ENCODE data around the gene DNAI1. TPM values are rescaled to one million over a fixed set of nuclear protein-coding genes. Genes with fewer than 3 reads are reported as not detected.
A peak's percentile ranks its signal among the peaks of the same experiment; 100 is the strongest.
"Not testable (repeated sequence)": the region's sequence is repeated elsewhere in the genome, so short reads cannot be mapped to it uniquely, and the experiment has no call there.

DNAI1 gene
- total and polyA plus RNA-seq, 3 experiments from 2014 or later = not detected

DNA sequence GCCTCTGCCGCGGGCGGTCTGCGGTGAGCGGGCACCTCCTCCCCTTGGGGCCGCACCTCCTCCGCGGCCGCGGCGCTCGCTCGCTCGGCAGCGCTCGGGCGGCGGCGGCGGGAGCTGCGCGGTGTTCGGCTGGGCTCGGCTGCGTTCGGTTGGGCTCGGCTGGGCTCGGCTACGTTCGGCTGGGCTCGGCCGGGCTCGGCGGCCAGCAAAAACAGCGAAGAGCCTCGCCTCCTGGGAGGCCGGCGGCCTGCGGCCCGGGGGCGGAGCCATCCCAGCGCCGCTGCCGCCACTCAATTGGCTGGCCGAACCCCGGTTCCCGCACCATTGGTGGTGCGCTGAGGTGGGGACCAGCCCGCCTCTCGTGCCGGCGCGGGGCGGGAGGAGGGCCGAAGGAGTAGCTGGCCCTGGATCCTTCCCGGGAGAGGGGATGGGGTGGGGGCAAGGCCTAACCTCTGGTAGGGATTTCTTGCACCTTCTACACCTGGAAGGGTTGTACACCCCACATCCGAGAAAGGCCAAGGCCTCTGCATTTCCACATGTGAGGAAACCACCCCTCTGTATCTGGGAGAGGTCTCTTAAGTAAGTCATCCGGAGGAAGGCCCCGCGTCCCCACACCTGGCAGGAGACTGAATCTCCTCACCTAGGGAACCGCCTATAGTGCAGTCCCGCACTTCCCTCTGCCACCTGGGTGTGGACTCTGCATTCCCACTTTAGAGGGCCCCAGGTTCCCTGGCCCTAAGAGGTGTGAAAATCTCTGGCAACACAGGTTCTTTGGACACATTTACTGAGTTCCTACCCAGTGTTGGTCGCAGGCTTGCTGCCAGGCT is 64.6 kb downstream of the DNAI1 start, which contains the start of gene ENHO:
TSS of gene ENHO (minus strand) at position 20 of the 827 bp plus-strand sequence. CDS start 1,295 bp downstream, outside the sequence.
- no peaks in the 10 kb centered on the region for H3K36me3 ChIP-seq (ENCODE audit: insufficient read depth, low read length)
- CTCF ChIA-PET = interaction anchor here (1.3 to 1.6 kb wide), 3 partner anchors 21 to 80 kb away, joined by 4 to 5 read pairs (median 4); no protein-coding TSS in a partner anchor
- peak; percentile 84 to 92 (median 89) for DNase-seq
- peaks cover 8% of the 10 kb centered on the region for H3K4me1 ChIP-seq (ENCODE audit: insufficient read depth, low read length)
- Mint-ChIP-seq H3K27me3 (peaks cover 5 to 9% of the 10 kb centered on the region in 2 donors), H3K4me3 (peak within 1 kb of the TSS; percentile 72 to 89 (median 80)), H3K36me3 (no peaks in the 10 kb centered on the region), H3K4me1 (peaks cover 4 to 14% (median 13%) of the 10 kb centered on the region in 3 donors), H3K9me3 (no peaks in the 10 kb centered on the region), H3K27ac (peak within 1 kb of the TSS in 6 of 8 donors; percentile 4 to 90 (median 76))
- no peaks in the 10 kb centered on the region for H3K27me3 ChIP-seq (ENCODE audit: insufficient read depth, low read length, poor library complexity, severe bottlenecking)
- no peaks in the 10 kb centered on the region for H3K9me3 ChIP-seq (ENCODE audit: low read length)
- POLR2A ChIA-PET = no interaction called here
- peak within 1 kb of the TSS; percentile 56 for H3K4me3 ChIP-seq (ENCODE audit: low read length)
- H3K27ac ChIP-seq (ENCODE audit: low read depth, low read length) = no peak within 1 kb of the TSS

DNA sequence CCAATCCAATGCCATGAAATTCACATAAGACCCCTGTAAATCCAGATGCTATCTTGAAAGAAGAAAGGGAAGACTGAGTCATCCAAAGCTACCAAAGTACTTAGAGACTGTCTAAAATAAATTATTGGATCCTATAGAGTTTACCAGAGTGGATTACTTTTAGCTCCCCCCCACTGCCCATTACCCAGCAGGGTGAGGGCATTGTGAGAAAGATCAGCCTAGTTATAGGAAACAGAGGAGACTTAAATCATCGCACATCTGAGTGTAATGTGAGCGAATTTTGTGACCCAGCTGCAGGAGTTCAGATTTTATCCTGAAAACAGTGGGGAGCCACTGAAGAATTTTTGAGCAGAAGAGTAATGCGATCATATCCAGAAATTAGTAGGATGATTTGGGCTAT is 65.7 kb downstream of the DNAI1 start:
- H3K9me3 ChIP-seq (ENCODE audit: low read length) = no peaks in the 10 kb centered on the region
- peak overlapping the region in 2 of 8 donors; percentile 4 to 51 for H3K27ac Mint-ChIP-seq
- H3K36me3 ChIP-seq (ENCODE audit: insufficient read depth, low read length) = no peaks in the 10 kb centered on the region
- no peaks in the 10 kb centered on the region for H3K27me3 ChIP-seq (ENCODE audit: insufficient read depth, low read length, poor library complexity, severe bottlenecking)
- peak overlapping the region in 2 of 7 donors; percentile 6 to 65 for H3K4me3 Mint-ChIP-seq
- peaks cover 8% of the 10 kb centered on the region for H3K4me1 ChIP-seq (ENCODE audit: insufficient read depth, low read length)
- ChIA-PET POLR2A (interaction anchor here (0.5 kb wide), 1 partner anchor 352 kb away, joined by 4 read pairs; no protein-coding TSS in a partner anchor), CTCF (interaction anchor here (0.9 to 1.6 kb wide), 3 partner anchors 23 to 79 kb away, joined by 4 read pairs; no protein-coding TSS in a partner anchor)
- peaks cover 5 to 10% of the 10 kb centered on the region in 2 donors for H3K27me3 Mint-ChIP-seq
- no peaks in the 10 kb centered on the region for H3K36me3 Mint-ChIP-seq
- H3K27ac ChIP-seq (ENCODE audit: low read depth, low read length) = no peak overlapping the region
- DNase-seq = no peak
- H3K4me1 Mint-ChIP-seq = peaks cover 4 to 14% (median 13%) of the 10 kb centered on the region in 3 donors
- H3K9me3 Mint-ChIP-seq = no peaks in the 10 kb centered on the region
- no peak overlapping the region for H3K4me3 ChIP-seq (ENCODE audit: low read length)

DNA sequence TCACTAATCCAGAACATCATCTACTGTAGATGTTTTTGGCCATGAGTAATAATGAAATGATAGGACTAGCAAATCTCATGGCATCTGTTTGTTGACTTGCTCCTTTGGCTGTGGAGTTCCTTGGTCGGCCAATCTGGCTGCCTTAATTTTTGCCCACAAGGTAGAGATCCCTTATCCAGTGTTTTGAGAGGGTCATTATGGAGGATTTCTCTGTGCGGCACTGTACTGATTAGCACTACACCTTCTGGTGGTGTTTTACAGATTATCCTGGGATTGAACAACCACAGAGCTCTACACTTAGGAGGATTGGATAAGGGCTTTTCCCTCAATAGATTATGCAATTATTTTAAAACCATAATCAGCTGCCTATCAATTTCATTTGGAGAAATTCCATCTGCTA is 67.4 kb downstream of the DNAI1 start:
- Histone ChIP-seq H3K27ac (ENCODE audit: low read depth, low read length) (no peak overlapping the region), H3K9me3 (ENCODE audit: low read length) (no peaks in the 10 kb centered on the region), H3K4me3 (ENCODE audit: low read length) (no peak overlapping the region), H3K4me1 (ENCODE audit: insufficient read depth, low read length) (peaks cover 8% of the 10 kb centered on the region), H3K27me3 (ENCODE audit: insufficient read depth, low read length, poor library complexity, severe bottlenecking) (no peaks in the 10 kb centered on the region), H3K36me3 (ENCODE audit: insufficient read depth, low read length) (no peaks in the 10 kb centered on the region)
- Mint-ChIP-seq H3K4me1 (peaks cover 4 to 14% (median 13%) of the 10 kb centered on the region in 3 donors), H3K4me3 (no peak overlapping the region), H3K9me3 (no peaks in the 10 kb centered on the region), H3K27me3 (peaks cover 11 to 23% of the 10 kb centered on the region in 2 donors), H3K36me3 (no peaks in the 10 kb centered on the region), H3K27ac (peak overlapping the region in 1 of 8 donors; percentile 0)
- POLR2A ChIA-PET = no interaction called here
- CTCF ChIA-PET = no interaction called here
- no peak for DNase-seq

- CTCF ChIA-PET; H3K4me3 ChIP-seq (ENCODE audit: low read length); H3K4me1 Mint-ChIP-seq; H3K27ac ChIP-seq (ENCODE audit: low read depth, low read length); H3K9me3 ChIP-seq (ENCODE audit: low read length); H3K4me3 Mint-ChIP-seq; POLR2A ChIA-PET; H3K4me1 ChIP-seq (ENCODE audit: insufficient read depth, low read length); H3K27me3 ChIP-seq (ENCODE audit: insufficient read depth, low read length, poor library complexity, severe bottlenecking); DNase-seq; H3K36me3 ChIP-seq (ENCODE audit: insufficient read depth, low read length); H3K9me3 Mint-ChIP-seq; H3K36me3 Mint-ChIP-seq; H3K27ac Mint-ChIP-seq: not testable (repeated sequence)
- peaks cover 22 to 61% of the 10 kb centered on the region in 2 donors for H3K27me3 Mint-ChIP-seq
Observed at GRCh38 chr9:34532041-34532440, 73.4 kb downstream of the DNAI1 start.

- Histone ChIP-seq H3K27ac (ENCODE audit: low read depth, low read length) (no peak overlapping the region), H3K4me3 (ENCODE audit: low read length) (no peak overlapping the region), H3K9me3 (ENCODE audit: low read length) (no peaks in the 10 kb centered on the region), H3K27me3 (ENCODE audit: insufficient read depth, low read length, poor library complexity, severe bottlenecking) (peaks cover 5% of the 10 kb centered on the region), H3K36me3 (ENCODE audit: insufficient read depth, low read length) (no peaks in the 10 kb centered on the region), H3K4me1 (ENCODE audit: insufficient read depth, low read length) (no peaks in the 10 kb centered on the region)
- DNase-seq = no peak
- Mint-ChIP-seq H3K9me3 (peaks cover 0 to 2% (median 0%) of the 10 kb centered on the region in 5 donors), H3K36me3 (peaks cover 0 to 3% (median 0%) of the 10 kb centered on the region in 3 donors), H3K27me3 (peaks cover 21 to 51% of the 10 kb centered on the region in 2 donors), H3K4me3 (no peak overlapping the region), H3K27ac (no peak overlapping the region), H3K4me1 (no peaks in the 10 kb centered on the region)
- CTCF ChIA-PET = no interaction called here
- POLR2A ChIA-PET = no interaction called here
Observed at GRCh38 chr9:34536685-34537084, 78.1 kb downstream of the DNAI1 start.

DNA sequence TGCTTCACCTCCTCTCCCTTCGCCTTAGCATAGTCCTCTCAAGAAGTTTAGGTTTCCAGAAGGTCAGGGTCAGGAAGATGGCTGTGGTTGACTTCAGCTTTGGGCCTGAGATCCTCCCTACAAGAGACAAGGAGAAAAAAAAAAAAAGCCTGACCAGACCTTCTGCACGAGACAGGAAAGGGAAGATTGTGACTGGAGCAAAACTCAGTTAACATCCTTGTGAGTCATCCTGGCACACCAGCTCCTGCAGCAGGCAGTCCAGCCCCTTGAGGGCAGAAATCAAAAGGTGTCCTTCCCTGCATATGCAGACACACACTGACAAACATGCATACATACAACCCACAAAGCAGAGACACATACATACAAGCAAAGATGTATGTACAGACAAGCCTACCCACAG is 82.2 kb downstream of the DNAI1 start:
- no peaks in the 10 kb centered on the region for H3K4me1 ChIP-seq (ENCODE audit: insufficient read depth, low read length)
- H3K27me3 ChIP-seq (ENCODE audit: insufficient read depth, low read length, poor library complexity, severe bottlenecking) = no peaks in the 10 kb centered on the region
- Mint-ChIP-seq H3K4me3 (no peak overlapping the region), H3K4me1 (no peaks in the 10 kb centered on the region), H3K9me3 (no peaks in the 10 kb centered on the region), H3K36me3 (peaks cover 0 to 3% (median 0%) of the 10 kb centered on the region in 3 donors), H3K27ac (peak overlapping the region in 1 of 8 donors; percentile 39), H3K27me3 (peaks cover 14 to 24% of the 10 kb centered on the region in 2 donors)
- ChIA-PET CTCF (no interaction called here), POLR2A (no interaction called here)
- no peak for DNase-seq
- H3K9me3 ChIP-seq (ENCODE audit: low read length) = no peaks in the 10 kb centered on the region
- H3K36me3 ChIP-seq (ENCODE audit: insufficient read depth, low read length) = no peaks in the 10 kb centered on the region
- H3K4me3 ChIP-seq (ENCODE audit: low read length) = no peak overlapping the region
- H3K27ac ChIP-seq (ENCODE audit: low read depth, low read length) = no peak overlapping the region

DNA sequence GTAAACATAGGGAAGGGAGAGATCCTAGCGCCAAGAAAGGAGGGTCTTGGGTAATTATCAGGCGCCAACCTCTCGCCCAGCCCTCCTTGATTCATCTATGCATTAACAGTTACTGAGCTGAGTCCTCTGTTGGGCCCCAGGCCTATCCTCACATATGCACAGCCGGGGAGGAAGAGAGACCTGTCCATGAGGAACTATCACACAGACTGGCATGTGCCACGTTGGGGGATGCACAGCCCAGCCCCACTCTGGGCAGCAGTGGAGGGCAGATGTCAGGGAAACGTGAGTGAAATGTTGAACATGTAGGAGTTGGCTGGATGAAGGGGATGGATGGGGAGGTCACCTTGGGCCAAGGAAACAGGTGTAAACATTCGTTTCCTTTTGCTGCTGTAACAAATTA is 82.9 kb downstream of the DNAI1 start:
- no peaks in the 10 kb centered on the region for H3K4me1 Mint-ChIP-seq
- POLR2A ChIA-PET = no interaction called here
- Histone ChIP-seq H3K27me3 (ENCODE audit: insufficient read depth, low read length, poor library complexity, severe bottlenecking) (no peaks in the 10 kb centered on the region), H3K36me3 (ENCODE audit: insufficient read depth, low read length) (no peaks in the 10 kb centered on the region), H3K9me3 (ENCODE audit: low read length) (no peaks in the 10 kb centered on the region), H3K4me3 (ENCODE audit: low read length) (no peak overlapping the region), H3K27ac (ENCODE audit: low read depth, low read length) (no peak overlapping the region), H3K4me1 (ENCODE audit: insufficient read depth, low read length) (no peaks in the 10 kb centered on the region)
- CTCF ChIA-PET = no interaction called here
- H3K4me3 Mint-ChIP-seq = no peak overlapping the region
- H3K27me3 Mint-ChIP-seq = peaks cover 14 to 23% of the 10 kb centered on the region in 2 donors
- H3K36me3 Mint-ChIP-seq = peaks cover 0 to 3% (median 0%) of the 10 kb centered on the region in 3 donors
- no peak overlapping the region for H3K27ac Mint-ChIP-seq
- DNase-seq = no peak
- H3K9me3 Mint-ChIP-seq = no peaks in the 10 kb centered on the region

- ChIA-PET POLR2A (no interaction called here), CTCF (no interaction called here)
- Mint-ChIP-seq H3K27ac (no peak overlapping the region), H3K27me3 (peaks cover 11 to 21% of the 10 kb centered on the region in 2 donors), H3K36me3 (peaks cover 0 to under 1% (median 0%) of the 10 kb centered on the region in 3 donors), H3K9me3 (no peaks in the 10 kb centered on the region), H3K4me3 (no peak overlapping the region), H3K4me1 (no peaks in the 10 kb centered on the region)
- H3K27ac ChIP-seq (ENCODE audit: low read depth, low read length) = no peak overlapping the region
- no peaks in the 10 kb centered on the region for H3K9me3 ChIP-seq (ENCODE audit: low read length)
- H3K36me3 ChIP-seq (ENCODE audit: insufficient read depth, low read length) = no peaks in the 10 kb centered on the region
- no peaks in the 10 kb centered on the region for H3K27me3 ChIP-seq (ENCODE audit: insufficient read depth, low read length, poor library complexity, severe bottlenecking)
- no peaks in the 10 kb centered on the region for H3K4me1 ChIP-seq (ENCODE audit: insufficient read depth, low read length)
- no peak overlapping the region for H3K4me3 ChIP-seq (ENCODE audit: low read length)
- no peak for DNase-seq
Observed at GRCh38 chr9:34544035-34544434, 85.4 kb downstream of the DNAI1 start.

Data from CD8-positive, alpha-beta memory T cell (primary cell).